Dedifferentiated amniotic fluid mesenchymal stem cell (primary cell): ENCODE results near the gene RC3H2.
"Not testable (repeated sequence)": the region's sequence is repeated elsewhere in the genome, so short reads cannot be mapped to it uniquely, and the experiment has no call there.

Experiments used
- DNase-seq: peaks from one replicate; pipeline ENCODE4 v3.0.0-alpha.2; 2016; ENCODE audit errors: extremely low spot score

Gene RC3H2

DNA sequence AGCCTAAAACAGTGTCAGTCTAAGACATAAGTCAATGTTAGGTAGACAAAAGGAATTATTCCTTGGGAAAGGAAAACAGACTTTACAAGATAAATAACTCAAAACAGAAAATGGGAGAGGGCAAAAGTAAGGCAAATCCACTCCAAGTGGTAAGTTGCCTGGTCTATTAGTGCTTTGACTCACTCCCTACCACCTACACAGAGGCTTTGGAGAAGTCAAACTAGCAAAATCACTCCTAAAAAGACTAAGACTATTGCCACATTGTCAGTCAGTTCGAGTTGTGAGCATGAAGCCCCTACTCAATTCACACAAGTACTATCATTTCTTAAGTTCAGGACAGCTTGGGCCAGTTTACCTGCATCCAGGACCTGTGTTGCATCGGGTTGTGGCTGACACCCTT is 13.2 kb upstream of the RC3H2 start:
- no peak for DNase-seq

DNA sequence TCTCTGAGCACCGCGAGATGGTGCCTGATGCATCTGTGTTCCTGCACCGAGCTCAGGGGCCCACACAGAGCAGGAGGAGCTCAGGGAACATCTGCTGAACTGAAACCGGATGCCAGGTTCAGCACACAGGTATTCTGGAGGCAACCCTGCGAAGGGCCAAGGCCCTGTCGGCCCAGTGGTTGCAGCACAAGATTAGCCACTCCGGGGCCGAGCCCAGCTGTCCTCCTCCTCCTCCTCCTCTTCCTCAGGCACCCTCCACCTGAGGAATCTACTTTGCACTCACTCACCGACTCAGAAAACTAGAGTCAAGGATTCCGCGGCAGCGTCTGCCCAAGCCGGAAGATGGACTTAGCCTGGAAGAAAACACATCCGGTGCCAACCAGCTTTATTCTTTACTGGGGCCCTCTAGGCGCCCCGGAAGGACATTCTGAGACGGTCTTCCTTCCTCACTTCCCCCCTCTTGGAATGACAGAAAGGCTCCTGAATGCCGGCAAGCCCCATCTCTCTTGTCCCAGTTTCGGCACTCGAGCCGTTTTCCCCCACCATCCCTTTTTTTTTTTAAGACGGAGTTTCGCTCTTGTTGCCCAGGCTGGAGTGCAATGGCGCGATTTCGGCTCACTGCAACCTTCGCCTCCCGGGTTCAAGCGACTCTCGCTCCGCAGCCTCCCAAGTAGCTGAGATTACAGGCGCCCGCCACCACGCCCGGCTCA is 8.0 kb upstream of the RC3H2 start, which contains the start of gene ZBTB6:
TSS of gene ZBTB6 (minus strand) at position 360 of the 710 bp plus-strand sequence. CDS start 1,251 bp downstream, outside the sequence.
- DNase-seq, result peak; percentile 84

DNA sequence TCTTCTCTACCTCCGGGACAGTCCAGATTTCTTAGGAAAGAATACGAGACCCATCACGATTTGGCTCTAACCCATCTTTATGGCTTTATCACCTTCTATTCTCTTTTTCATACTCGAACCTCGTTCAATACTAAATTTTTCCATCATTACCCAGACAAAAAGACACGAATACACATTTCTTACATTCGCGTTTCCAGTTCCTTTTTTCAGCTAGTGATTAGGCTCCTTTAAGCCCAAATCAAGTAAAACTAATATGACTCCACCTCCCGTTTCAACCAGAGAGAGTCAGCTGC is 7.5 kb upstream of the RC3H2 start:
- no peak for DNase-seq

DNA sequence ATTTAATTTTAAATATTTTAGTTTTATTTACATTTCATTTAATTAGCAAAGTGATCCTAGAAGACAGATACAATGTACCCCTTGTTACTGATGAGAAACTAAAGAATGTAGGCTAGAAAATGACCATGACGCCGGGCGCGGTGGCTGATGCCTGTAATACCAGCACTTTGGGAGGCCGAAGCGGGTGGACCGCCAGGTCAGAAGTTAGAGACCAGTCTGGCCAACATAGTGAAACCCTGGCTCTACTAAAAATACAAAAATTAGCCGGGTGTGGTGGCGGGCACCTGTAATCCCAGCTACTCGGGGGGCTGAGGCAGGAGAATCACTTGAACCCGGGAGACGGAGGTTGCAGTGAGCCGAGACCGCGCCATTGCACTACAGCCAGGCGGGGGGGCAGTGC is 963 bp upstream of the RC3H2 start:
- DNase-seq, result not testable (repeated sequence)

DNA sequence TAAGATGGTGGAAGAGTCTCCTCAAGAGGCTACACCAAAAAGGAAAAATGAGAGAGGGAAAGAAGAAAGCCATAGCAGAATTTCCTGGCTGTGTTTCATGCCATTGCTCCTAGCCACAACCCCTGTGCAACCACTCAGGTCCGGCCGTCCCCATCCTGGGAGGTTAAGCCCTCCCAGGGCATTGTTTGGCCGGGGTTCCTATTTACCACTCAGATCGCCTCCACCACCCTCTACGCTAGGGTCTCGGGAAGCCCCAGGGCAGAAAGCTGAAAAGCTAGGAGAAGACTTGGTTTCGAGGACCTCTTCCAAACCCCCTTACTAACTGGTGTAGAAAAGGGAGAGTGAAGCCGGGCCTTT is 715 bp downstream of the RC3H2 start:
- DNase-seq, result no peak

DNA sequence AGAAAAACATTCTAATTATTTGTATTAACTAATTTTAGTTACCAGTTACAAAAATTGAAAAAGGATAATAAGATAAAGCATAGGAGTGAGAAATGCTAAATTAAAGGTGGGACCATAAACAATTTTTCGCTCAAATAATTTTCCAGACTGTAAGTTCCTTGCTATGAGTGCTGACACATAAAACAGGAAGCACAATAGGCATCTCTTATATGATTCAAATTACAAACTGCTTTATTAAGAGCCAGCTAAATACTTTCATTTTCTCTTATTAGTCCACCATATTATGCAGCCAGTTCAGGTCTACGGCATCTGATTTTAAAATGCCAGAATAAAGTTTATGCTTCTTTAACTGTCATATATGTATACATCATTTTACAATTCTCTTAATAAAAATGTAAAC is 4.4 kb downstream of the RC3H2 start:
- DNase-seq, result no peak

DNA sequence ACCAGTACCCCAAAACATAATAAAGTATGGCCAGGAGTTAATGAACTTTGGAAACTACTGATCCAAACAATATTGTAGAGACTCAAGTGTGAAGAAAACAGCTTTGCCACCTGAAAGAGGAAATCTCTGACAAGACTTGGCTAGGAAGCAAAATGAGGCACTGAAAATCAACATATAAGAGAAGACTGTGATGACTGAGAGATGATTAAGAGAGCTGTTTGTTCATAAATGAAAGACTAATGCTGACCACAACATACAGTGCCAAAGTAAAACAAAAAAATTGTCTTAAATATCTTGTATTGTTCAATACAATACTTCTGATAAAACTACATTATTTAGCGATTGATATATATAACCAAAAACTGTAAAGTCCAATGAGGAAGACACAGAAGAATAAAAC is 7.2 kb downstream of the RC3H2 start:
- no peak for DNase-seq

DNA sequence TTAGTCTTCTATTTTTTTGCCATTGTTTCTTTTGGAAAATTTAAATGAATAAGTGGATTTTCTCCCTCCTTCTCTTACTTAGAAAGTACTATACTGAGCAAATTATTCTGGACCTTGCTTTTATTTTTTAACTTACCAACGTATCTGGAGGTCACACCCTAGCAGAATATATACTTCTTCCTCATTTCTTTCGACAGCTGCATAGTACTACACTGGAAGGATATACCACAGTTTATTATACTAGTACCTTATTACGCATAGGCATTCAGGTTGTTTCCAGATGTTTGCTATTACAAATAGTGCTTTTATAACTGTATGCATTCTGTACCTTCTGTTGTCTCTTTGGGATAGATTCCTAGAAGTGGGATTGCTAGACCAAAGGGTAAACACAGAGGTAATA is 16.7 kb downstream of the RC3H2 start:
- DNase-seq, result no peak

DNA sequence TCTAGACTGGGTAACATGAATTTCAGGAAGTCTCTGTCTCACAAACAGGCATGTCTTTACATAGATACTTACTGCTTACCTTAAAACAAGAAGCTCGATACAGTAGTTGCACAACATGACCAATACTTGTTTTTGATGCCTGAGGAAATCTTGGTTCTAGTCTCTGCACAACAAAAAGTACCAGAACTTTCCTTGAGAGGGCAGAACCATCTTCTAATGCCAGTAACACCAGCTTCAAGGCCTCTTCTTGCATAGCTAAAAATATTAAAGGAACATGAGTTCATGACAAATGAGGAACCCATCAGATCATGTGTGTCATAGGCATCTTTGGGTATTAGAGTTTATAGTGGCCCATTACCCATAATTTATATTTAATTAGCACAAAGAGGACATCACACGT is 22.0 kb downstream of the RC3H2 start:
- DNase-seq, result no peak

DNA sequence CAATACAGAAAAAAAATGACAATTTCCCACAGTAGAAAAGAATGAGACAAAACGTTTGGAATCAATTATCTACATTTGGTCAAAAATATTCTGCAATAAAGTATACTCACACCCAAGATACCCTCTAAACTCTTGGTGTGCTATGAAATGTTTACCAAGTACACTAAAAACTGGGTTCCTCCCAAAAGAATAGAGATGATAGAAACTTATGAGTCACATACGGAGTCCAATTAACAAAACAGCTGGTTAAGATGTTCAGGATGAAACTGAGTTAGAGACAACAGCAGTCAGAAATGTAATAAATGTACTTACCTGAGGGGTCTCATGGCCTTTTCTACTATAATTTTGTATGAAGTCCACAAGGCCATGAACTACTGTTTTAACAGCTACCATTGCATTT is 25.7 kb downstream of the RC3H2 start:
- DNase-seq, result no peak

DNA sequence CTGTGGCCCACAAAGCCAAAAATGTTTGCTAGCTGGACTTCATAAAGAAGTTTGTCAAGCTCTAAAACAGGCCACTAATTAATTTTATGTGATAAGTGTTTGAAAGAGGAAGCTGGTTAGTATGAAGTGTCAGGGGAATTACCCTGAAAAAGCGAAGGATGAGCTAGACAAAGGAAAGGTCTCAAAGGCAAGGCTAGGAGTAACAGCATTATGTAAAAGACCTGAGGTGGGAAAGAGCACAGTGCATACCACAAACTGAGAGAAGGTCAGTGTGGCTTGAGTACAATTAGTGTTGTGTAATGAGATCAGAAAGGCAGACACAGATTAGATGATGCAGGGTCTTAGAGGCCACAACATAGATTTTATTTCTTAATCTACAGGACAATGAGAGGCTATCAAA is 29.6 kb downstream of the RC3H2 start:
- DNase-seq, result no peak

DNA sequence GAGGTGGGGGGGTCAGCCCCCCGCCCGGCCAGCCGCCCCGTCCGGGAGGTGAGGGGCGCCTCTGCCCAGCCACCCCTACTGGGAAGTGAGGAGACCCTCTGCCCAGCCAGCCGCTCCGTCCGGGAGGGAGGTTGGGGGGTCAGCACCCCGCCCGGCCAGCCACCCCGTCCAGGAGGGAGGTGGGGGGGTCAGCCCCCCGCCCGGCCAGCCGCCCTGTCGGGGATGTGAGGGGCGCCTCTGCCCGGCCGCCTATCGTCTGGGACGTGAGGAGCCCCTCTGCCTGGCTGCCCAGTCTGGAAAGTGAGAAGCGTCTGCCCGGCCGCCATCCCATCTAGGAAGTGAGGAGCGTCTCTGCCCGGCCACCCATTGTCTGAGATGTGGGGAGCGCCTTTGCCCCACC is 37.9 kb downstream of the RC3H2 start:
- DNase-seq, result not testable (repeated sequence)

DNA sequence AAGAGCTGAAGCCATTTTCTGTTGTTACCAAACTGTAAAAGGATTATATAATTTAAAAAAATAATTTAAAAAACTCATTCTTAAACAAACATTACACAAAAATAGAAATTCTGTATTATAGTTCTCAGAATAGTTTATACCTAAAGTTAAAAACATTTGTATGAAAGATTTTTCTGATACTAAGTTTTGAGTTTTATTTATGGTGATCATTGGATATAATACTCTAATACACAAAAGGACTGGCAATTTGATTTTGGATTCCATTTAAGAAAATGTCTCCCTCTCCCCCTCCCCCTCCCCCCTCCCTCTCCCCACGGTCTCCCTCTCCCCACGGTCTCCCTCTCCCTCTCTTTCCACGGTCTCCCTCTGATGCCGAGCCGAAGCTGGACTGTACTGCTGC is 39.1 kb downstream of the RC3H2 start:
- DNase-seq, result no peak

DNA sequence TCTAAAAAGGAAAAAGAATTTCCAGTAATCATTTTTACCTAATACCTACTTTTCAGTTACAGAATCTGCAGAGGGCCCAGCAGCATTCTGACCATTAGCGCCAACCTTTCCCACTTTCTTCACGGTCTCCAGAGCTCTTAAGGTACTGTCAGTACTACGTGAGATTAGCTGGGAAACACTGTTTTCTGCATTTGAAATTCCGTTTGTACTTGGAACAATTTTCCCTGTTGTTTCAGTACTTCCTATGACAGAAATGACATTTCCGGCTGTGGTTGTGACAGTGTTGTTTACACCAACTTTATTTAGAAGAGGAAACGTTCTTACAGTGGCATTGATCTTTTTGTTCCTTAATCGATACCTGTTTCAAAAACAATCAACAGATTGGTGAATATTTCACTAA is 39.9 kb downstream of the RC3H2 start:
- no peak for DNase-seq

DNA sequence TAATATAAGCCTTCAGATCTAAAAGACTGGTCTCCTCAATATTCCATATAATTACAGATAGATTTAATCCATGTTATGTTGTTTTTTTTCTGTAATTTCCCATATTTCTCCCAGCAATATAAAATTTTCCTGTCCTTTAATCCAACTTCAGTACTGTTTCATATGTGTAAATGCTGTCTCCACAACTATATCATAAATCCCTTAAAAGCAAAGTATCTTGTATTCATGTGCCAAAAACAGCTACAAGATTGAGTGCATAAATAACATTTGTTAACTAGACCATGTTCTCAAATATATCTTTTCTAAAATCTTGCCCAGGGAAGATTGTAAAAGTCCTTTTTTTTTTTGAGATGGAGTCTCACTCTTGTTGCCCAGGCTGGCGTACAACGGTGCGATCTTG is 41.8 kb downstream of the RC3H2 start:
- no peak for DNase-seq

DNA sequence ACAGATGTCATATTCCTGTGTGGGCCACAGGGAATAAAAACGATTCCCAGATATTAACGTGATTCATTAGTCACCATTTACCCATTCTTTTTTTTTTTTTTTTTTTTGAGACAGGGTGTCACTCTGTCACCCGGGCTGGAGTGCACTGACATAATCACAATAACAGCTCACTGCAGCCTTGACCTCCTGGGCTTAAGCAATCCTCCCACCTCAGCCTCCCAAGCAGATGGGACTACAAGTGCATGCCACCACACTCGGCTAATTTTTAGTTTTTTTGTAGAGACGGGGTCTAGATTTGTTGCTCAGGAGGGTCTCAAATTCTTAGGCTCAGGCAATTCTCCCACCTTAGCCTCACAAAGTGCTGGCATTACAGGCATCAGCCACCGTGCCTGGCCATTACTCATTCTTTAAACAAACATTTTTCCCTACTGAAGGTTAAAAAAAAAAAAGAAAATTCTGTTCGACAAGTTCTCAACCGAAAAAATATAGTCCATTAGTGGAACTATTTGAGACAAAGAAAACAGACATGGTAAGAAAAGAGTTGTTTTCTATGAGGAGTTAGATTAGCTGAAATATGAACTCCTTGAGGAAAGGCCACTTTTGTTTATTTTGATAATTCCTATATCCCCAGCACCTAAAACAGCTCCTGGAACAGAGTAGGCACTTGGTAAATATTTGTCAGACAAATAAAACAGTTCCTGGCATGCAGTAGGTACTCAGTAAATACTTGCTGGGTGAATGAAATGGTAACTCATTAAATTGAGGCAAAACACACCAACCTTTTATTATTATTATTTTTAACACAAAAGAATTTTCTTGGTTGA is 44.6 kb downstream of the RC3H2 start:
- no peak for DNase-seq

DNA sequence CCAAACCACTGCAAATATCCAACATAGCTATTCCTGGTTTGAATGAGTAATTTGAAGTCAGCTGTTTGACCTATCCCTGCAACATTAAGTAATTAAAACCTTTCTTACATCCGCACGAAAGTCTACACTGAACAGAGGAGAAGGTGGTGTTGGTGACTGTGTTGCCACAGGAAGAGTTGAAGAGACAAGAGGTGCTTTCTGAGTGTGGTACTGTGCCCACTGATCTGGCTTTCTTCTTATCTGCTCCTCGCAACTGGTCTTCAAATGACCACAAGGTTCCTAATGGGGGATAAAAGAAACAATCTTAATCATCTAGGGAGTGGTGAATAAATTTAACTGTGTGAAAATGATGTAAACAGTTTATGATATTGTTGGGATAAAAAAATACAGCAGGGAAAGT is 47.3 kb downstream of the RC3H2 start:
- DNase-seq, result no peak

DNA sequence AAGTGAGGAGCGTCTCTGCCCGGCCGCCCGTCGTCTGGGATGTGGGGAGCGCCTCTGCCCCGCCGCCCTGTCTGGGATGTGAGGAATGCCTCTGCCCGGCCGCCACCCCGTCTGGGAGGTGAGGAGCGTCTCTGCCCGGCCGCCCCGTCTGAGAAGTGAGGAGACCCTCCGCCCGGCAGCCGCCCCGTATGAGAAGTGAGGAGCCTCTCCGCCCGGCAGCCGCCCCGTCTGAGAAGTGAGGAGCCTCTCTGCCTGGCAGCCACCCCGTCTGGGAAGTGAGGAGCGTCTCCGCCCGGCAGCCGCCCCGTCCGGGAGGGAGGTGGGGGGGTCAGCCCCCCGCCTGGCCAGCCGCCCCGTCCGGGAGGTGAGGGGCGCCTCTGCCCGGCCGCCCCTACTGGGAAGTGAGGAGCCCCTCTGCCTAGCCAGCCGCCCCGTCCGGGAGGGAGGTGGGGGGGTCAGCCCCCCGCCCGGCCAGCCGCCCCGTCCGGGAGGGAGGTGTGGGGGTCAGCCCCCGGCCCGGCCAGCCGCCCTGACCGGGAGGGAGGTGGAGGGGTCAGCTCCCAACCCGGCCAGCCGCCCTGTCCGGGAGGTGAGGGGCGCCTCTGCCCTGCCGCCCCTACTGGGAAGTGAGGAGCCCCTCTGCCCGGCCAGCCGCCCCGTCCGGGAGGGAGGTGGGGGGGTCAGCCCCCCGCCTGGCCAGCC is 52.9 kb downstream of the RC3H2 start:
- not testable (repeated sequence) for DNase-seq

DNA sequence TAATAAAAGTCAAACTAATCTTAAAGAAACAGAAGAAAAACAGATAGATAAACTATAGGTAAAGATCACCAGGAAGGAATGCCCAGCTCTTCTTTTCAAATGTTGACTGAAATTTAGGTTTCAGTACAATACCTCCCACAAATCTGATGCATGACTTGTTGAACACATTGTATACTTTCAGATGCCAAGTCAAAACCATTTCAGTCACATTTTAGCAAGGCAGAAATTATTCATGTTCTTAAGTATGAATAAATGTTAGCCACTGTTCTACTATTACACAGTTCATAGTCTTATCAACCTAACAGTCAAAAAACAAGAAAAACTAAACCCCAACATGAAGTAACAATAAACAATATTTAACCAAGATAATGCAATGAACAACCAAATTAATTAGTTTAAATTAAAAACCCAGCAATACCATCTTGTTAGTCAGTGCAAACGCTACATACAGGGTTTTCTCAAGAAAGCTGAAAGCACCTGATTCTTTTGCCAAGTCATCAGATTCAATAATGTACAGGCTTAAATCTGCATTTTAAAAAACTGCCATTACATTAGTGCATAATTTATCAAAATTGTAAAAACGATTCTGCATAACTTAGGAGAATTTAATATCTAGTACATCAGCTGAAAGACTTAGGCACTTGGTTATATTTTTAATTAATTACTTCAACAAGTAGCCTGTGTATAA is 56.8 kb downstream of the RC3H2 start:
- DNase-seq, result no peak

DNA sequence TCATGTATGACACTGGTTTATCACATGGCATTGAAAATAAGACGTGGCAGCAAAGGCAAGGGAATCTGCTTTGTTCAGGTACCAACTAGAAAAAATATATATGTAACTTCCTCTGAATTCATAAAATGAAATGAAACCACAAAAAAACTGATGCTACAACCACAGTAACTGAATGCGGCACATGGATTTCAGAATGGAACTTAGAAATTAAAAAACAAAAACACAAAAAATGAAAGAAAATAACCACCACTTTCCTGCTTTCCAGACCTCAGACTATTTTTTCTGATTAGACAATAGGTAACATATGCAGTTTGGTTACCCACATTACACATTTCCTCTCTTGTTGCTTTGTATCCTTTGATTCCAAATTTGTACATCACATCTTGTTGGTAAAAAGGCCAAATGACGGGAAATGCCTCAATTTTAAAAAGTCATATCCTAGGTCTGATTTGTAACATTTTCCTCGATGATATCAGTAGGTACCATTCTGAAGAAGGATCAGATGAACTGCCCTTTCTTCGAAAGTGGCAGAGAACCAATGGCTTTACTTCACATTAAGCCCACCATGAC is 58.7 kb downstream of the RC3H2 start:
- DNase-seq, result no peak

DNA sequence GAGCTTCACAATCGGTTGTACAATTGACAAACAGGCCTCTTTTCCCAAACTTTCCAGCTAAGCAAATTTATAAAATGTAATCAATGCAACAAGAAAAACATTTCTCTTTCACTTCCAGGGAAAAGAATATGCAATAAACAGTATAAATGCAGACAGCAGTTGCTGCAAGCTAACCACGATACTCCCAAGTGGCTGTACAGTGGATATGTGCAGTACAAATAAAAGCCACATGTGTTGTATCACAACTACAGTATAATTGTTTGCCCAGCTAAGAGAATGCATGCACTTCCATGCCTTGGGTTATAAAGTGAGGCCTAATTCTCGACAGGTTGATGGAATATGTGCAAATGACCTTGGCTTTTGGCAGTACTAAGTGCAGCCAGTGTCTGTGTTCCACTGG is 60.0 kb downstream of the RC3H2 start:
- no peak for DNase-seq

DNA sequence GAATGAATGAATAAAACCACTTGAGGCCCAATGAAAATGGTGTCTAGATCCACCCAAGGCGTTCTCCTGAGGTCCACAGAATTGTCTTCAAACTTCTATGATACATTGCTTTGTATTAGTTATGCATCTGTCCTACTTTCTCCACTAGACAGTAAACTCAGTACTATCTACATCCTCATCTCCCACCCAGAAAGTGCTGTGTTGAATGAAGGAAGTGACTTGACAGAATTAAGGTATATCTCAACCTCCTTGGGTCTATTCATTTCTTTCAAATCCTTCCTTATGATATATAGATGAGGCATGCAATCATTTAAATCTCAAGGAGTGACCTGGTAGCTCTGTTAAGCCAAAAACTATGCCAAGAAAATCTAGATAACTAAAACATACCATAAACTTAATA is 61.0 kb downstream of the RC3H2 start:
- no peak for DNase-seq
